ENCODE measurements around the gene METAP2. TPM values are rescaled to one million over a fixed set of nuclear protein-coding genes. Genes with fewer than 3 reads are reported as not detected.

METAP2 gene
- total and polyA plus RNA-seq, 2 of the 8 experiments (the other 6 are each of a cell fraction or from before 2014, with no cell fraction given) = 41.3 to 114 TPM

DNA sequence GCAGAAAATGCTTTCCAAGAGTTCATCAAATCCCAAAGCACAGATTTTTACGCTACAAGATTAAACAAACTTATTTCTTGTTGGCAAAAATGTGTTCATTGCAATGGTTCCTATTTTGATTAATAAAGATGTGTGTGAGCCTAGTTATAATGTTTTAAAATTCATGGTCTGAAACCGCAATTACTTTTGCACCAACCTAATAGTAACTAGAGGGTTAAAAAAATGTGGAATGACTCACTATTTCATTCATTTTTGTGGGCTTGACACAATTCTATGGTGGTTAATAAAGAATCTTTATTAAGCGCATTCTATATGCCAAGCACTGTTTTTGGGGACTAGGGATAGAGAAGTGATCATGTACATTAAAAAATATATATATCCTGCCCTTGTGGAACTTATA is 38.6 kb upstream of the METAP2 start (continued):
- TF ChIP-seq, protein P1, sequence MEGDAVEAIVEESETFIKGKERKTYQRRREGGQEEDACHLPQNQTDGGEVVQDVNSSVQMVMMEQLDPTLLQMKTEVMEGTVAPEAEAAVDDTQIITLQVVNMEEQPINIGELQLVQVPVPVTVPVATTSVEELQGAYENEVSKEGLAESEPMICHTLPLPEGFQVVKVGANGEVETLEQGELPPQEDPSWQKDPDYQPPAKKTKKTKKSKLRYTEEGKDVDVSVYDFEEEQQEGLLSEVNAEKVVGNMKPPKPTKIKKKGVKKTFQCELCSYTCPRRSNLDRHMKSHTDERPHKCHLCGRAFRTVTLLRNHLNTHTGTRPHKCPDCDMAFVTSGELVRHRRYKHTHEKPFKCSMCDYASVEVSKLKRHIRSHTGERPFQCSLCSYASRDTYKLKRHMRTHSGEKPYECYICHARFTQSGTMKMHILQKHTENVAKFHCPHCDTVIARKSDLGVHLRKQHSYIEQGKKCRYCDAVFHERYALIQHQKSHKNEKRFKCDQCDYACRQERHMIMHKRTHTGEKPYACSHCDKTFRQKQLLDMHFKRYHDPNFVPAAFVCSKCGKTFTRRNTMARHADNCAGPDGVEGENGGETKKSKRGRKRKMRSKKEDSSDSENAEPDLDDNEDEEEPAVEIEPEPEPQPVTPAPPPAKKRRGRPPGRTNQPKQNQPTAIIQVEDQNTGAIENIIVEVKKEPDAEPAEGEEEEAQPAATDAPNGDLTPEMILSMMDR (IDR thresholded peaks at IDR 0.05; ENCODE audit: control extremely low read depth in 1 of 3, insufficient read depth in 1 of 3, low read depth in 1 of 3, low read length in 3 of 3) = no peak
- TF ChIP-seq, protein P2, sequence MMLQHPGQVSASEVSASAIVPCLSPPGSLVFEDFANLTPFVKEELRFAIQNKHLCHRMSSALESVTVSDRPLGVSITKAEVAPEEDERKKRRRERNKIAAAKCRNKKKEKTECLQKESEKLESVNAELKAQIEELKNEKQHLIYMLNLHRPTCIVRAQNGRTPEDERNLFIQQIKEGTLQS (IDR thresholded peaks at IDR 0.05; ENCODE audit: insufficient read depth, low read depth, low read length) = no peak
- TF ChIP-seq, protein P3, sequence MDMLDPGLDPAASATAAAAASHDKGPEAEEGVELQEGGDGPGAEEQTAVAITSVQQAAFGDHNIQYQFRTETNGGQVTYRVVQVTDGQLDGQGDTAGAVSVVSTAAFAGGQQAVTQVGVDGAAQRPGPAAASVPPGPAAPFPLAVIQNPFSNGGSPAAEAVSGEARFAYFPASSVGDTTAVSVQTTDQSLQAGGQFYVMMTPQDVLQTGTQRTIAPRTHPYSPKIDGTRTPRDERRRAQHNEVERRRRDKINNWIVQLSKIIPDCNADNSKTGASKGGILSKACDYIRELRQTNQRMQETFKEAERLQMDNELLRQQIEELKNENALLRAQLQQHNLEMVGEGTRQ (IDR thresholded peaks at IDR 0.05; ENCODE audit: low read length) = no peak
- TF ChIP-seq EP300 (IDR thresholded peaks at IDR 0.05; ENCODE audit: borderline replicate concordance in 1 of 2, low read depth in 2 of 2, low read length in 2 of 2) (no peak), CREB1 (IDR thresholded peaks at IDR 0.05) (no peak)

Data from H1 (cell line).